CD4-positive, CD25-positive, alpha-beta regulatory T cell (primary cell): ENCODE data around the gene AP2B1. TPM values are rescaled to one million over a fixed set of nuclear protein-coding genes. Genes with fewer than 3 reads are reported as not detected.
"Not testable (repeated sequence)": the region's sequence is repeated elsewhere in the genome, so short reads cannot be mapped to it uniquely, and the experiment has no call there.

ENCODE experiments used
- ATAC-seq, 2 donors: fragments of 150-1000 bp; cut with Tn5 transposase; one replicate each; pipeline ENCODE4 v1.10.0; 2021; ENCODE audit warnings: low read depth in 2 of 2, moderate number of reproducible peaks in 2 of 2, moderate library complexity in 1 of 2
- DNase-seq, 3 donors: peaks; one replicate each; pipeline versions ENCODE4 v3.0.0 to v3.0.0-alpha.2; 2012 to 2022; ENCODE audit warnings: mixed read lengths in 1 of 3
- H3K27ac ChIP-seq: one replicate; pipeline ENCODE4 v1.7.0; 2013; ENCODE audit warnings: mild to moderate bottlenecking, low read length; ENCODE audit not compliant: insufficient read depth, poor library complexity, severe bottlenecking
- H3K27me3 ChIP-seq: one replicate; pipeline ENCODE4 v1.7.0; 2013; ENCODE audit warnings: low read length; ENCODE audit not compliant: control insufficient read depth, insufficient read depth
- H3K36me3 ChIP-seq: one replicate; pipeline ENCODE4 v1.7.0; 2013; ENCODE audit warnings: mild to moderate bottlenecking, low read length, moderate library complexity; ENCODE audit not compliant: control insufficient read depth, insufficient read depth
- H3K4me1 ChIP-seq: 2 replicates; pipeline ENCODE4 v1.7.0; 2013; ENCODE audit warnings: mild to moderate bottlenecking, low read length; ENCODE audit not compliant: insufficient read depth, control insufficient read depth, poor library complexity, severe bottlenecking
- H3K4me3 ChIP-seq: one replicate; pipeline ENCODE4 v1.7.0; 2013; ENCODE audit warnings: low read depth, mild to moderate bottlenecking, low read length, moderate library complexity
- H3K9me3 ChIP-seq, 2 experiments: 1 replicate in 1 of 2; 2 replicates in 1 of 2; pipeline ENCODE4 v1.7.0; 2013; ENCODE audit warnings: low read length in 2 of 2, mild to moderate bottlenecking in 1 of 2, moderate library complexity in 1 of 2; ENCODE audit not compliant: control insufficient read depth in 2 of 2
- H3K27ac Mint-ChIP-seq, 3 donors: one replicate each; pipeline ENCODE4 v1.8.0; 2020 to 2022; ENCODE audit warnings: mild to moderate bottlenecking in 3 of 3, mixed read lengths in 3 of 3, moderate library complexity in 2 of 3
- H3K27me3 Mint-ChIP-seq: one replicate; pipeline ENCODE4 v1.8.0; 2022; ENCODE audit warnings: mild to moderate bottlenecking, mixed read lengths
- H3K36me3 Mint-ChIP-seq: one replicate; pipeline ENCODE4 v1.8.0; 2020; ENCODE audit warnings: mixed read lengths
- H3K4me1 Mint-ChIP-seq, 4 donors: one replicate each; pipeline ENCODE4 v1.8.0; 2020 to 2022; ENCODE audit warnings: mixed read lengths in 4 of 4, mild to moderate bottlenecking in 1 of 4
- H3K4me3 Mint-ChIP-seq, 4 donors: one replicate each; pipeline ENCODE4 v1.8.0; 2020 to 2022; ENCODE audit warnings: mild to moderate bottlenecking in 4 of 4, mixed read lengths in 4 of 4, moderate library complexity in 3 of 4
- H3K9me3 Mint-ChIP-seq, 7 donors: one replicate each; pipeline ENCODE4 v1.8.0; 2020 to 2022; ENCODE audit warnings: mixed read lengths in 7 of 7, mild to moderate bottlenecking in 3 of 7, moderate library complexity in 2 of 7
- polyA plus RNA-seq, 4 donors: library from polyadenylated mRNA; unstranded; fragments of 300-500 nt; fragmentation: Illumina TruSeq; gene quantifications; one replicate each; pipeline ENCODE4 v1.2.3, GENCODE V29; 2021
- total RNA-seq: library from RNA; stranded (reverse); gene quantifications from one replicate; pipeline ENCODE4 v1.2.3, GENCODE V29; 2022

AP2B1 gene
- total and polyA plus RNA-seq, 5 donors from 2014 or later: 59.8 to 133 (median 85.3) TPM

DNA sequence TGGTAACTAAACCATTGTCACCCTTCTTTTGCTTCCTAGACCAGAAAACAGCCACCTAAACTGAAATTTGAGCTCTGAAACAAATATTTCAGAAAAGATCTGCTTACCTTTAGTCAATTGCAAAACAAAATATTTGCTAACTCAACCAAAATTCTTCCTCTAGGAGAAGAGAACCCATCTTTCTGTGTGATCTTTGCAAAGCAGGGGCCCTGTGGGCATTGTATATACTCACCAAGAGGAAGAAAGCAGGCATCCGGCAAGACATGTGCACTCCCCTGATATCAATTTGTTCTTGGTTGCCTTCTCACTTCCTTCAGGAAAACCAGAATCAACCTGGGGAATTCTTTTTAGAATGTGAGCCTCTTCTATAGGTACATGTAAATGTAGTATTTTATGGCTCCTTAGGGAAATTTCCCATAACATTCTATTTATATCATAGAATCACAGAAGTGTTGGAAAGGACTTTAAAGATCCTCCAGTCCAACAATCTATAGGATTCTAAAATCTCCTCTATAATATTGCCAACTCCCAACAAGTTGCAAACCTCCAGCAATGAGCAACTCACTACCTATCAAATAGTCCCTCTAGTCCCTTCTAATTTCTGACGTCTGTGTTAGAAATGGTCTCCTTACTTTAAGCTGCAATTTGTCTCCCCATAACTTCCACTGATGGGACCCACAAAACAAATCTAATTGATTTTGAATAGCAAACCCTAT is 27.5 kb upstream of the AP2B1 start:
- H3K27ac Mint-ChIP-seq: no peak overlapping the region
- no peaks in the 10 kb centered on the region for H3K4me1 Mint-ChIP-seq
- H3K36me3 ChIP-seq: no peaks in the 10 kb centered on the region
- H3K4me3 ChIP-seq: no peak overlapping the region
- DNase-seq: no peak
- peaks cover 32% of the 10 kb centered on the region for H3K27me3 Mint-ChIP-seq
- ATAC-seq: no peak
- H3K4me3 Mint-ChIP-seq: no peak overlapping the region
- H3K27me3 ChIP-seq: peaks cover 12% of the 10 kb centered on the region
- no peaks in the 10 kb centered on the region for H3K9me3 ChIP-seq
- H3K9me3 Mint-ChIP-seq: peaks cover 0 to 1% (median 0%) of the 10 kb centered on the region in 7 donors
- H3K4me1 ChIP-seq: no peaks in the 10 kb centered on the region
- no peak overlapping the region for H3K27ac ChIP-seq
- no peaks in the 10 kb centered on the region for H3K36me3 Mint-ChIP-seq

DNA sequence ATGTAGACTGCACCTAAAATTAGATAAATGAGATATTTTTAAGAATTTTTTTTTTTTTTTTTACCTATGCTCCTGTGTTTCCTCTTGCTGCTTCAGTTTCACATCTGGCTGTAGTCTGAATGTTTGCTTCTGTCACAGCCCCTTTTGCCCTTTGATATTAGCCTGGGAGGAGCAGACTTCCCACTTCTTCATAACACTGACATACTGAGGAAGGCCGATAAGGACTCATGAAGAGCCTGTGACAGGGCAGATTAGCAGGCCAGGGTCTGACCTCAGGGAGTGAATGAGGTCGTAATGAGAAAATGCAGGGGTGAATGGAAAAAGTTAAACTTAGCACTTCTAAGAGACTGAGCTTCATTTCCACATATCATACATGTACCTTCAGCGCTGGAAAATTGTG is 26.4 kb upstream of the AP2B1 start, which contains the start of gene SLFN14:
Gene SLFN14 (minus strand): TSS at position 117 of the 400 bp plus-strand sequence. CDS start 2,757 bp downstream, outside the sequence.
- Mint-ChIP-seq H3K27ac (peak within 1 kb of the TSS in 1 of 3 donors; percentile 35), H3K27me3 (peaks cover 32% of the 10 kb centered on the region), H3K9me3 (peaks cover 0 to 1% (median 0%) of the 10 kb centered on the region in 7 donors), H3K36me3 (no peaks in the 10 kb centered on the region), H3K4me3 (no peak within 1 kb of the TSS), H3K4me1 (no peaks in the 10 kb centered on the region)
- no peaks in the 10 kb centered on the region for H3K9me3 ChIP-seq
- no peak for DNase-seq
- no peaks in the 10 kb centered on the region for H3K36me3 ChIP-seq
- no peak within 1 kb of the TSS for H3K27ac ChIP-seq
- no peak within 1 kb of the TSS for H3K4me3 ChIP-seq
- no peaks in the 10 kb centered on the region for H3K4me1 ChIP-seq
- peaks cover 12% of the 10 kb centered on the region for H3K27me3 ChIP-seq
- no peak for ATAC-seq

DNA sequence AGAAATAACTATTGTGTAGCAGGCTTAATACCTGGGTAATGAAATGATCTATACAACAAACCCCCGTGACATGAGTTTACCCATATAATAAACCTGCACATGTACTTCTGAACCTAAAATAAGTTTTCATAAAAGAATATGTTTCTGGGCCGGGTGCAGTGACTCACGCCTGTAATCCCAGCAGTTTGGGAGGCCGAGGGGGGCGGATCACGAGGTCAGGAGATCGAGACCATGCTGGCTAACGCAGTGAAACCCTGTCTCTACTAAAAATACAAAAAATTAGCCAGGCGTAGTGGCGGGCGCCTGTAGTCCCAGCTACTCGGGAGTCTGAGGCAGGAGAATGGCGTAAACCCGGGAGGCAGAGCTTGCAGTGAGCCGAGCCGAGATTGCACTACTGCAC is 23.9 kb upstream of the AP2B1 start:
- H3K36me3 Mint-ChIP-seq, H3K4me3 ChIP-seq, H3K27ac Mint-ChIP-seq, ATAC-seq, H3K36me3 ChIP-seq, H3K4me1 Mint-ChIP-seq, H3K9me3 Mint-ChIP-seq, H3K27ac ChIP-seq, H3K4me1 ChIP-seq, H3K9me3 ChIP-seq, H3K27me3 ChIP-seq, DNase-seq: not testable (repeated sequence)
- peak overlapping the region in 1 of 4 donors; percentile 22 for H3K4me3 Mint-ChIP-seq
- peaks cover 36% of the 10 kb centered on the region for H3K27me3 Mint-ChIP-seq

DNA sequence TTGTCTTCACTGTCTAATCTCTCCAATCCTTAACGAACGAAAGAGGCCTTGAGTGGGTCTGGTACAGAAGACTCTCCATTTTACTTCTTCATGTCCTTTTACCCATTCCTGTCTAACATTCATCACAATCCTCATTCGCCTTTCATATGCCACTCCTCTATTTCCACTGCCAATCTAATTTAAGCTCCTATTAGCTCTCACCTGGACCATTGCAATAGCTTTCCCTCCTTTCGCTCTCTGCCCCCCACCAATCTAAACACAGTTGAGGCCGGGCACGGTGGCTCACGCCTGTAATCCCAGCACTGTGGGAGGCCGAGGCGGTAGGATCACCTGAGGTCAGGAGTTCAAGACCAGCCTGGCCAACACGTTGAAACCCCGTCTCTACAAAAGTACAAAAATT is 20.2 kb upstream of the AP2B1 start:
- Mint-ChIP-seq H3K4me1 (peaks cover 10 to 37% (median 25%) of the 10 kb centered on the region in 4 donors), H3K36me3 (peaks cover 4% of the 10 kb centered on the region), H3K9me3 (no peaks in the 10 kb centered on the region), H3K27me3 (peaks cover 20% of the 10 kb centered on the region), H3K27ac (peak overlapping the region; percentile 9 to 64 (median 62)), H3K4me3 (peak overlapping the region; percentile 75 to 94 (median 77))
- H3K9me3 ChIP-seq: no peaks in the 10 kb centered on the region
- no peak overlapping the region for H3K4me3 ChIP-seq
- ATAC-seq: no peak
- no peak for DNase-seq
- no peaks in the 10 kb centered on the region for H3K36me3 ChIP-seq
- H3K27ac ChIP-seq: no peak overlapping the region
- peaks cover 3% of the 10 kb centered on the region for H3K27me3 ChIP-seq
- peaks cover 14% of the 10 kb centered on the region for H3K4me1 ChIP-seq

DNA sequence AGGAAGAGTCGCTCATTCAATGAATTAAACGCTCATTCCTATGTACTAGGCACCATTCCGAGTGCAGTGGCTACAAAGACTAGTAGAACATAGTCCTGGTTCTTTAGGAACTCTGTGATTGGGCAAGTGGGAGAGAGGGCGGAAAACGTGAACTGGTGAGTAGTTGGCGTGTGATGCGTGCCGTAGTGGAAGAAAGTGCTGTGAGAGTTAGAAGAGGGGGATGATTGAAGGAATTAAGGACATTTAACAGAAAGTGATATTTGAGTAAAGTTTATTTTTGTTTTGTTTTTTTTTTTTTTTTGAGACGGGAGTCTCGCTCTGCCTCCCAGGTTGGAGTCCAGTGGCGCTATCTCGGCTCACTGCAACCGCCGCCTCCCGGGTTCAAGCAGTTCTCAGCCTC is 18.6 kb upstream of the AP2B1 start:
- peaks cover 3% of the 10 kb centered on the region for H3K27me3 ChIP-seq
- peaks cover 14% of the 10 kb centered on the region for H3K4me1 ChIP-seq
- no peaks in the 10 kb centered on the region for H3K36me3 ChIP-seq
- H3K4me3 ChIP-seq: peak overlapping the region; percentile 97
- Mint-ChIP-seq H3K9me3 (no peaks in the 10 kb centered on the region), H3K27ac (peak overlapping the region; percentile 96 to 98 (median 97)), H3K4me1 (peaks cover 10 to 37% (median 25%) of the 10 kb centered on the region in 4 donors), H3K36me3 (peaks cover 4% of the 10 kb centered on the region), H3K4me3 (peak overlapping the region; percentile 94 to 98 (median 94)), H3K27me3 (peaks cover 13% of the 10 kb centered on the region)
- DNase-seq (peak in 2 of 3 donors; percentile 21 to 57), ATAC-seq (peak in 1 of 2 donors; percentile 14)
- no peaks in the 10 kb centered on the region for H3K9me3 ChIP-seq
- H3K27ac ChIP-seq: peak overlapping the region; percentile 78

DNA sequence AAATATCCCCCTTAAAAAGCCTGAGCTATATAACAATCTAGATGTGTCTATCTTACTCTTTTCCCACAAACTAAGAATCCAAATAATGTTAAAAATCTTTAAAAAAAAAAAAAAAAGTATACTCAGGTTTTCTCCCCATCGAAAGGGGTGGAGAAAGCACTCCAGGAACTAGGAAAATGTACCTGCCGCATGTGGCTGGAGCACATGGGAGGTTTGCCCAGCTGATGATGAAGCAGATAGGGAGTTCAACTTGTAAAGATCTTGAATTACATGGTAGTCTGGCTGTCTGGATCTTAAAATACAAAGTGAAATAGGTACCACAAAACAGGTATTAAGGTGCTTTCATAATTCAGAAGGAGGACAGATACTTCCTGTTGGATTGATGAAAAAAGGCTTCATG is 17.7 kb upstream of the AP2B1 start:
- H3K4me1 ChIP-seq: peaks cover 14% of the 10 kb centered on the region
- ATAC-seq (no peak), DNase-seq (no peak)
- H3K27ac Mint-ChIP-seq: peak overlapping the region in 1 of 3 donors; percentile 27
- H3K9me3 Mint-ChIP-seq: no peaks in the 10 kb centered on the region
- no peak overlapping the region for H3K27ac ChIP-seq
- H3K4me3 ChIP-seq: peak overlapping the region; percentile 38
- no peaks in the 10 kb centered on the region for H3K9me3 ChIP-seq
- no peaks in the 10 kb centered on the region for H3K36me3 ChIP-seq
- H3K27me3 Mint-ChIP-seq: peaks cover 4% of the 10 kb centered on the region
- peaks cover 4% of the 10 kb centered on the region for H3K36me3 Mint-ChIP-seq
- H3K4me3 Mint-ChIP-seq: peak overlapping the region; percentile 71 to 98 (median 91)
- H3K4me1 Mint-ChIP-seq: peaks cover 10 to 37% (median 25%) of the 10 kb centered on the region in 4 donors
- no peaks in the 10 kb centered on the region for H3K27me3 ChIP-seq

DNA sequence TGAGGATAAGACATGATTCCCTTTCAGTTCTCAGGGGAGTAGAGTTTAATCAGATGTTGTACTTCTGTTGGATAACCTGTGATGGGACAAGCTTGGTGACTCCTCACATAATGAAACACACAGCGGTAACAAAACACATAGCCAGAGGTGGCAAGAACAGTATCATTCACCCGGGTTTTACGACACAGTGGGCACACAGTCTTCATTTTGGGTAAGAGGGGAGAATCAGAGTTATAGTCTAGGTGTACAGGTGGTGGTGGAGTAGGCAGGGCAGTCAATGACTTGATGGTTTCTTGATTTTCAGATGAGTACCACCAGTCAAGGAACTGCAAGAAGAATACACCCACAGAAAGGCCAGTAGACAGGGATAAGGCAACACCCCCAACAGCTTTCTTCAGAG is 11.4 kb upstream of the AP2B1 start:
- Mint-ChIP-seq H3K4me1 (peaks cover 17 to 39% (median 24%) of the 10 kb centered on the region in 4 donors), H3K27me3 (peaks cover 7% of the 10 kb centered on the region), H3K36me3 (peaks cover 6% of the 10 kb centered on the region), H3K4me3 (peak overlapping the region; percentile 42 to 92 (median 65)), H3K27ac (peak overlapping the region in 2 of 3 donors; percentile 78 to 100), H3K9me3 (no peaks in the 10 kb centered on the region)
- Histone ChIP-seq H3K9me3 (no peaks in the 10 kb centered on the region), H3K36me3 (peaks cover 11% of the 10 kb centered on the region), H3K4me1 (peaks cover 23% of the 10 kb centered on the region), H3K27me3 (no peaks in the 10 kb centered on the region), H3K27ac (no peak overlapping the region), H3K4me3 (no peak overlapping the region)
- no peak for ATAC-seq
- no peak for DNase-seq

DNA sequence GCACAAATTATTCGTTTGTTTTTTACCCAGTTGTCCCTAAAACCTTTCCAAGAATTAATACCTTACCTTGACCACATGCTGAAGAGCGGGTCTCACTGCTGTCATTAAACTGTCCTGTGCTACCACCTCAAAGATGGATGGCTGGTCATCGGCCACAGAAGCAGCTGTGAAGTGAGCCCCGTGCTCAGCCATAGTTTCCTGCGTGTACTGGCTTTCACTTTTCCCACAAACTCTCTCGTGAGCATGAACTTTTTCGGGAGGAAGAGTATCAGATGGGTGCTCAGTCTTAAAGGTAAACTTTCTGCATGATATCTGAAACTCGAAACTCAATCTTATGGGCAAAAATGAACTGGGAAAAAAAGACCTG is 9.3 kb upstream of the AP2B1 start:
- DNase-seq (no peak), ATAC-seq (no peak)
- H3K27ac ChIP-seq: peak overlapping the region; percentile 95
- Mint-ChIP-seq H3K36me3 (peaks cover 6% of the 10 kb centered on the region), H3K4me3 (peak overlapping the region; percentile 92 to 100 (median 96)), H3K9me3 (peaks cover 0 to 1% (median 0%) of the 10 kb centered on the region in 7 donors), H3K27ac (peak overlapping the region; percentile 100), H3K27me3 (peaks cover 7% of the 10 kb centered on the region), H3K4me1 (peaks cover 17 to 32% (median 23%) of the 10 kb centered on the region in 4 donors)
- H3K9me3 ChIP-seq: no peaks in the 10 kb centered on the region
- no peaks in the 10 kb centered on the region for H3K27me3 ChIP-seq
- peaks cover 23% of the 10 kb centered on the region for H3K4me1 ChIP-seq
- peaks cover 11% of the 10 kb centered on the region for H3K36me3 ChIP-seq
- H3K4me3 ChIP-seq: peak overlapping the region; percentile 94
